ENCODE data around the gene QSOX1.

QSOX1 gene

GRCh38 chr1:180167721-180168467 is 13.2 kb downstream of the QSOX1 start:
- DNase-seq (ENCODE audit: low read depth in 1 of 2, low spot score in 1 of 2), result peak; percentile 68 to 95
- in situ Hi-C loops (cut with HindIII; ENCODE audit: low pct_unique_long_range_greater_than_20kb, low sequenced_read_pairs), result no loop called here
- no peak for TF ChIP-seq JUND (IDR thresholded peaks at IDR 0.05; ENCODE audit: low read depth)

- no peak for TF ChIP-seq JUND (IDR thresholded peaks at IDR 0.05; ENCODE audit: low read depth)
- DNase-seq (ENCODE audit: low read depth in 1 of 2, low spot score in 1 of 2), result peak; percentile 53 to 83
- in situ Hi-C loops (cut with HindIII; ENCODE audit: low pct_unique_long_range_greater_than_20kb, low sequenced_read_pairs), result no loop called here
Measured at GRCh38 chr1:180168786-180169639, 14.3 kb downstream of the QSOX1 start.

- in situ Hi-C loops (cut with HindIII; ENCODE audit: low pct_unique_long_range_greater_than_20kb, low sequenced_read_pairs), result no loop called here
- TF ChIP-seq JUND (IDR thresholded peaks at IDR 0.05; ENCODE audit: low read depth), result no peak
- DNase-seq (ENCODE audit: low read depth in 1 of 2, low spot score in 1 of 2), result peak in 1 of 2 experiments; percentile 32
Measured at GRCh38 chr1:180169640-180170195, 15.0 kb downstream of the QSOX1 start.

GRCh38 chr1:180170546-180171151 is 16.0 kb downstream of the QSOX1 start:
- no peak for DNase-seq (ENCODE audit: low read depth in 1 of 2, low spot score in 1 of 2)
- in situ Hi-C loops (cut with HindIII; ENCODE audit: low pct_unique_long_range_greater_than_20kb, low sequenced_read_pairs), result no loop called here
- TF ChIP-seq JUND (IDR thresholded peaks at IDR 0.05; ENCODE audit: low read depth), result no peak

- TF ChIP-seq JUND (IDR thresholded peaks at IDR 0.05; ENCODE audit: low read depth), result no peak
- DNase-seq (ENCODE audit: low read depth in 1 of 2, low spot score in 1 of 2), result no peak
- in situ Hi-C loops (cut with HindIII; ENCODE audit: low pct_unique_long_range_greater_than_20kb, low sequenced_read_pairs), result no loop called here
Measured at GRCh38 chr1:180171691-180172090, 17.0 kb downstream of the QSOX1 start.

- in situ Hi-C loops (cut with HindIII; ENCODE audit: low pct_unique_long_range_greater_than_20kb, low sequenced_read_pairs), result no loop called here
- no peak for TF ChIP-seq JUND (IDR thresholded peaks at IDR 0.05; ENCODE audit: low read depth)
- DNase-seq (ENCODE audit: low read depth in 1 of 2, low spot score in 1 of 2), result no peak
Measured at GRCh38 chr1:180173451-180173850, 18.8 kb downstream of the QSOX1 start.

- in situ Hi-C loops (cut with HindIII; ENCODE audit: low pct_unique_long_range_greater_than_20kb, low sequenced_read_pairs), result no loop called here
- DNase-seq (ENCODE audit: low read depth in 1 of 2, low spot score in 1 of 2), result peak in 1 of 2 experiments; percentile 69
- no peak for TF ChIP-seq JUND (IDR thresholded peaks at IDR 0.05; ENCODE audit: low read depth)
Measured at GRCh38 chr1:180173952-180174351, 19.3 kb downstream of the QSOX1 start.

GRCh38 chr1:180175291-180175690 is 20.6 kb downstream of the QSOX1 start:
- DNase-seq (ENCODE audit: low read depth in 1 of 2, low spot score in 1 of 2), result no peak
- in situ Hi-C loops (cut with HindIII; ENCODE audit: low pct_unique_long_range_greater_than_20kb, low sequenced_read_pairs), result no loop called here
- TF ChIP-seq JUND (IDR thresholded peaks at IDR 0.05; ENCODE audit: low read depth), result no peak

GRCh38 chr1:180175806-180176205 is 21.1 kb downstream of the QSOX1 start:
- DNase-seq (ENCODE audit: low read depth in 1 of 2, low spot score in 1 of 2), result no peak
- in situ Hi-C loops (cut with HindIII; ENCODE audit: low pct_unique_long_range_greater_than_20kb, low sequenced_read_pairs), result no loop called here
- TF ChIP-seq JUND (IDR thresholded peaks at IDR 0.05; ENCODE audit: low read depth), result no peak

GRCh38 chr1:180176965-180177364 is 22.3 kb downstream of the QSOX1 start:
- TF ChIP-seq JUND (IDR thresholded peaks at IDR 0.05; ENCODE audit: low read depth), result no peak
- in situ Hi-C loops (cut with HindIII; ENCODE audit: low pct_unique_long_range_greater_than_20kb, low sequenced_read_pairs), result no loop called here
- no peak for DNase-seq (ENCODE audit: low read depth in 1 of 2, low spot score in 1 of 2)

GRCh38 chr1:180177931-180178330 is 23.3 kb downstream of the QSOX1 start:
- no peak for DNase-seq (ENCODE audit: low read depth in 1 of 2, low spot score in 1 of 2)
- TF ChIP-seq JUND (IDR thresholded peaks at IDR 0.05; ENCODE audit: low read depth), result no peak
- in situ Hi-C loops (cut with HindIII; ENCODE audit: low pct_unique_long_range_greater_than_20kb, low sequenced_read_pairs), result no loop called here

GRCh38 chr1:180178511-180179161 is 24.0 kb downstream of the QSOX1 start:
- in situ Hi-C loops (cut with HindIII; ENCODE audit: low pct_unique_long_range_greater_than_20kb, low sequenced_read_pairs), result no loop called here
- peak; percentile 70 to 78 for DNase-seq (ENCODE audit: low read depth in 1 of 2, low spot score in 1 of 2)
- no peak for TF ChIP-seq JUND (IDR thresholded peaks at IDR 0.05; ENCODE audit: low read depth)

Data from T47D (cell line).